ENCODE results near the gene MPND. TPM values are rescaled to one million over a fixed set of nuclear protein-coding genes. Genes with fewer than 3 reads are reported as not detected.

The MPND gene
- total RNA-seq, 2 donors from 2014 or later, result 5.8 to 10.8 TPM

DNA sequence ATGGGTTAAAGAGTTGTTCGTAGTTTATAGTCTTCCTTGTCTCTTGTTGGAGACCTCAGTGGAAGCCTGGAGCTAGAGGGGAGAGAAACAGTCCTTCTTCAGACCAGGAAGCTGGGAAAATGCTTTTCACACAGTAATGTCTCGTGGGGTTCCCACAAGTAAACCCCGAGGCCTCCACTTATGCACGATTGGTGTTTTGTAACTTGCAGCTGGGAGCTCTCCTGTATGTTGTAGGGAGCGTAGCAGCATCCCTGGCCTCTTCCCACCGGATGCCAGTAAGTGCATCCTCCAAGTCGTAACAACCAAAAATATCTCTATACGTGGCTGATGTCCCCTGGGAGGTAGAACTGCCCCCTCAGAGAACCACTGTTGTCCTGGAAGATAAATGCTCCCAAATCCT is 62.6 kb downstream of the MPND start:
- ATAC-seq (ENCODE audit: insufficient number of reproducible peaks, low FRiP score, low read depth), result no peak
- peaks cover 15 to 19% of the 10 kb centered on the region in 2 donors for H3K4me1 ChIP-seq (ENCODE audit: control insufficient read depth in 1 of 2, low read depth in 2 of 2)
- no peaks in the 10 kb centered on the region for H3K9me3 ChIP-seq
- no peaks in the 10 kb centered on the region for H3K27me3 ChIP-seq (replicated peaks; ENCODE audit: insufficient read depth)
- DNase-seq (ENCODE audit: low spot score), result no peak
- no peak overlapping the region for H3K27ac ChIP-seq
- no peaks in the 10 kb centered on the region for H3K36me3 ChIP-seq
- no peak overlapping the region for H3K4me3 ChIP-seq
- TF ChIP-seq CTCF (IDR thresholded peaks at IDR 0.05), result no peak

- no peak for ATAC-seq (ENCODE audit: insufficient number of reproducible peaks, low FRiP score, low read depth)
Measured at GRCh38 chr19:4406626-4407025, 63.3 kb downstream of the MPND start.

DNA sequence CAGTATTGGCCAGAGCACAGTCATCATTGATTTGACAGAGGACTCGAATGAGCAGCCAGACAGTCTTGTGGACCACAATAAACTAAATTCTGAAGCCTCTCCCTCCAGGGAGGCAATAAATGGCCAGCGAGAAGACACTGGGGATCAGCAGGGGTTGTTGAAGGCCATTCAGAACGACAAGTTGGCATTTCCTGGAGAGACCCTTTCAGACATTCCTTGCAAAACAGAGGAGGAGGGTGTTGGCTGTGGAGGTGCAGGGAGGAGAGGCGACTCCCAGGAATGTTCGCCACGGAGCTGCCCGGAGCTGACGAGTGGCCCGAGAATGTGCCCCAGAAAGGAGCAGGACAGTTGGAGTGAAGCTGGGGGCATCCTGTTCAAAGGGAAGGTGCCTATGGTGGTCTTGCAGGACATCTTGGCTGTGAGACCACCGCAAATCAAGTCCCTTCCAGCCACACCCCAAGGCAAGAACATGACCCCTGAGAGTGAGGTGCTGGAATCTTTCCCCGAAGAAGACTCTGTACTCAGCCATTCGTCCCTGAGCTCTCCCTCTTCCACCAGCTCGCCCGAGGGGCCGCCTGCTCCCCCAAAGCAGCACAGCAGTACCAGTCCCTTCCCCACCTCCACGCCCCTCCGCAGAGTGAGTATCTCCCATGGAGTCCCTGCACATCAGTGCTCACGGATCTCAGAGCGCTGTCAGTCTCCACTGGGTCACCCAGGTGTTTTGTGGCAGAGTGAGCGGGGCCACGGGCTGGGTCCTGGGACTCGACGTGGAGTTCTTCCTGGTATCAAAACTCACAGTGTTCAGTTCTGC is 66.0 kb downstream of the MPND start:
- Histone ChIP-seq H3K27me3 (replicated peaks; ENCODE audit: insufficient read depth) (no peaks in the 10 kb centered on the region), H3K4me1 (ENCODE audit: control insufficient read depth in 1 of 2, low read depth in 2 of 2) (no peaks in the 10 kb centered on the region), H3K9me3 (no peaks in the 10 kb centered on the region), H3K36me3 (no peaks in the 10 kb centered on the region), H3K4me3 (no peak overlapping the region), H3K27ac (no peak overlapping the region)
- no peak for TF ChIP-seq CTCF (IDR thresholded peaks at IDR 0.05)
- no peak for DNase-seq (ENCODE audit: low spot score)
- ATAC-seq (ENCODE audit: insufficient number of reproducible peaks, low FRiP score, low read depth), result no peak

More at GRCh38 chr19:4406626-4407025, 63.3 kb downstream of the MPND start:
- H3K27ac ChIP-seq, result no peak overlapping the region
- no peak for TF ChIP-seq CTCF (IDR thresholded peaks at IDR 0.05)
- H3K4me1 ChIP-seq (ENCODE audit: control insufficient read depth in 1 of 2, low read depth in 2 of 2), result peaks cover 8 to 13% of the 10 kb centered on the region in 2 donors
- no peaks in the 10 kb centered on the region for H3K27me3 ChIP-seq (replicated peaks; ENCODE audit: insufficient read depth)
- no peaks in the 10 kb centered on the region for H3K9me3 ChIP-seq
- no peaks in the 10 kb centered on the region for H3K36me3 ChIP-seq
- H3K4me3 ChIP-seq, result no peak overlapping the region
- no peak for DNase-seq (ENCODE audit: low spot score)

Other genes starting within 250 kb of the MPND start
- 10 to 100 TPM; 51.2 to 71.8 TPM for gene MAP2K2, start 219.4 kb upstream of the MPND start, total RNA-seq
- gene CREB3L3, start 189.9 kb upstream of the MPND start, total RNA-seq, result not detected
- gene SIRT6, start 161.0 kb upstream of the MPND start, total RNA-seq, result 10 to 100 TPM; 21.7 to 30.9 TPM
- 1 to 10 TPM in 1 of 2 donors, under 1 TPM in 1; 0.28 to 1.1 TPM for gene ANKRD24, start 160.9 kb upstream of the MPND start, total RNA-seq
- gene EBI3, start 114.0 kb upstream of the MPND start, total RNA-seq, result 10 to 100 TPM in 1 of 2 donors, 1 to 10 TPM in 1; 1.9 to 16.1 TPM
- 10 to 100 TPM; 17.5 to 25.5 TPM for gene YJU2, start 96.5 kb upstream of the MPND start, total RNA-seq
- not detected for gene SHD, start 64.3 kb upstream of the MPND start, total RNA-seq
- gene TMIGD2, start 41.2 kb upstream of the MPND start, total RNA-seq, result 1 to 10 TPM in 1 of 2 donors, not detected in 1; 1.8 TPM
- not detected for gene FSD1, start 39.0 kb upstream of the MPND start, total RNA-seq
- not detected for gene STAP2, start 4.7 kb upstream of the MPND start, total RNA-seq
- gene SH3GL1, start 57.0 kb downstream of the MPND start, total RNA-seq, result 10 to 100 TPM; 47.3 to 56.9 TPM
- 1 to 10 TPM; 3.2 to 5.8 TPM for gene CHAF1A, start 59.1 kb downstream of the MPND start, total RNA-seq
- gene UBXN6, start 114.2 kb downstream of the MPND start, total RNA-seq, result 10 to 100 TPM; 51.1 to 68.5 TPM
- gene HDGFL2, start 128.7 kb downstream of the MPND start, total RNA-seq, result 10 to 100 TPM; 22.7 to 40.3 TPM
- 1 to 10 TPM; 3.4 to 7.1 TPM for gene PLIN4, start 174.9 kb downstream of the MPND start, total RNA-seq
- gene PLIN5, start 191.7 kb downstream of the MPND start, total RNA-seq, result 1 to 10 TPM; 4.0 to 4.5 TPM
- 10 to 100 TPM in 1 of 2 donors, under 1 TPM in 1; 0.41 to 13.5 TPM for gene LRG1, start 196.5 kb downstream of the MPND start, total RNA-seq
- gene SEMA6B, start 216.1 kb downstream of the MPND start, total RNA-seq, result 10 to 100 TPM in 1 of 2 donors, 1 to 10 TPM in 1; 3.4 to 17.4 TPM

Data from thoracic aorta (tissue), 2 donors.